HepG2 (cell line): ENCODE data around the gene GNA15. TPM values are rescaled to one million over a fixed set of nuclear protein-coding genes. Genes with fewer than 3 reads are reported as not detected.

ENCODE experiments used
- ATAC-seq: fragments of 200-7000 bp; cut with Tn5 transposase; 3 replicates; pipeline ENCODE4 v1.9.1; 2020; ENCODE audit warnings: mild to moderate bottlenecking, moderate library complexity
- BruUV-seq: library from RNA; stranded (reverse); fragments of 400-500 nt; replicated peaks from 2 replicates; lab custom pipeline; 2021; lab: Mats Ljungman, UMichigan
- CTCF ChIA-PET: fragments of 300-600 bp; formaldehyde crosslinking; extraction: SDS; loops from one replicate; lab custom pipeline; 2021; ENCODE audit warnings: low total read pairs, inconsistent platforms, low intra/inter-chr PET ratio; lab: Yijun Ruan, JAX
- POLR2A ChIA-PET: fragments of 350-600 bp; sonication (Branson Sonifier 250); formaldehyde crosslinking; loops from one replicate; lab custom pipeline; 2020; ENCODE audit warnings: antibody characterized with exemption, inconsistent platforms; lab: Yijun Ruan, JAX
- DNase-seq: peaks from one replicate; pipeline ENCODE4 v3.0.0-alpha.2; 2015; ENCODE audit warnings: low spot score
- FAIRE-seq: peaks from 3 replicates; lab custom pipeline; 2011; peaks lifted over from hg19 to GRCh38; lab: Jason Lieb, UNC
- H2AFZ ChIP-seq: one replicate; pipeline ENCODE4 v1.6.1; 2011; ENCODE audit warnings: low read length, inconsistent platforms
- H3K27ac ChIP-seq: fragments of 300-600 bp; 3 replicates; pipeline ENCODE4 v1.8.0; 2011; ENCODE audit warnings: mixed run types, mild to moderate bottlenecking, mixed read lengths, low read length, inconsistent platforms; ENCODE audit not compliant: insufficient read depth; ENCODE audit errors: extremely low read length
- H3K27me3 ChIP-seq, 2 experiments: fragments of 200-600 bp in 1 of 2; 2 replicates in 1 of 2; 3 replicates in 1 of 2; pipeline versions ENCODE4 v1.6.0 to v1.8.0; 2011; ENCODE audit warnings: low read length in 2 of 2, mild to moderate bottlenecking in 2 of 2, moderate library complexity in 2 of 2, inconsistent platforms in 1 of 2; ENCODE audit not compliant: insufficient read depth in 2 of 2, control insufficient read depth in 1 of 2
- H3K36me3 ChIP-seq, 2 experiments: fragments of 200-600 bp in 1 of 2; replicated peaks in 1 of 2; 2 replicates in 1 of 2; 3 replicates in 1 of 2; pipeline versions ENCODE4 v1.5.1 to v1.8.0; 2011; ENCODE audit warnings: low read length in 2 of 2, inconsistent platforms in 1 of 2; ENCODE audit not compliant: insufficient read depth in 2 of 2, control insufficient read depth in 1 of 2
- H3K4me1 ChIP-seq: 2 replicates; pipeline ENCODE4 v1.5.1; 2012; ENCODE audit warnings: low read length, inconsistent platforms; ENCODE audit not compliant: insufficient read depth
- H3K4me2 ChIP-seq: 2 replicates; pipeline ENCODE4 v1.6.0; 2011; ENCODE audit warnings: low read depth, low read length, inconsistent platforms
- H3K4me3 ChIP-seq, 3 experiments: fragments of 200-600 bp in 1 of 3; sonication (generic), shearing (Covaris generic) in 1 of 3; replicated peaks in 1 of 3; 2 replicates each; pipeline ENCODE4 v1.5.1; 2011 to 2016; ENCODE audit warnings: low read length in 3 of 3, inconsistent platforms in 2 of 3, low read depth in 2 of 3, mild to moderate bottlenecking in 2 of 3, control low read depth in 1 of 3, mixed read lengths in 1 of 3; ENCODE audit not compliant: insufficient read depth in 1 of 3
- H3K79me2 ChIP-seq: one replicate; pipeline ENCODE4 v1.6.1; 2011; ENCODE audit warnings: low read length, inconsistent platforms; ENCODE audit not compliant: insufficient read depth
- H3K9ac ChIP-seq: 2 replicates; pipeline ENCODE4 v1.6.0; 2011; ENCODE audit warnings: mild to moderate bottlenecking, low read depth, low read length, inconsistent platforms; ENCODE audit not compliant: insufficient read depth
- H3K9me3 ChIP-seq: 2 replicates; pipeline ENCODE4 v1.5.1; 2012; ENCODE audit warnings: mild to moderate bottlenecking, low read length
- H4K20me1 ChIP-seq: 2 replicates; pipeline ENCODE4 v1.6.0; 2011; ENCODE audit warnings: inconsistent platforms, mild to moderate bottlenecking, low read length, moderate library complexity; ENCODE audit not compliant: insufficient read depth
- ETS1 ChIP-seq: sonication (generic); formaldehyde crosslinking; IDR thresholded peaks from 2 replicates; pipeline ENCODE4 v1.4.0; 2020; ENCODE audit warnings: missing genetic modification reagents
- GLI4 ChIP-seq: sonication (generic); formaldehyde crosslinking; IDR thresholded peaks from 2 replicates; pipeline ENCODE4 v1.5.1; 2020; ENCODE audit warnings: missing genetic modification reagents, mild to moderate bottlenecking, moderate library complexity, borderline replicate concordance
- KIAA2018 ChIP-seq: sonication (generic); formaldehyde crosslinking; IDR thresholded peaks from 2 replicates; pipeline ENCODE4 v1.5.0; 2020; ENCODE audit warnings: mild to moderate bottlenecking, missing genetic modification reagents, borderline replicate concordance
- MEIS1 ChIP-seq: sonication (generic); formaldehyde crosslinking; IDR thresholded peaks from 2 replicates; pipeline ENCODE4 v1.9.0; 2021; ENCODE audit warnings: mild to moderate bottlenecking, missing genetic modification reagents, moderate library complexity, borderline replicate concordance
- SATB2 ChIP-seq: sonication (generic); formaldehyde crosslinking; IDR thresholded peaks from 2 replicates; pipeline ENCODE4 v1.5.0; 2020; ENCODE audit warnings: missing genetic modification reagents
- THAP11 ChIP-seq: IDR thresholded peaks from 2 replicates; pipeline ENCODE4 v1.6.1; 2016; ENCODE audit warnings: missing biosample characterization, missing genetic modification reagents
- ZBTB26 ChIP-seq: IDR thresholded peaks from 2 replicates; pipeline ENCODE4 v1.6.1; 2016; ENCODE audit warnings: missing compliant biosample characterization, missing genetic modification reagents, borderline replicate concordance
- ZMYM3 ChIP-seq: sonication (generic); formaldehyde crosslinking; IDR thresholded peaks from 2 replicates; pipeline ENCODE4 v1.5.1; 2020; ENCODE audit warnings: mild to moderate bottlenecking, missing genetic modification reagents
- ZNF260 ChIP-seq: sonication (generic); formaldehyde crosslinking; IDR thresholded peaks from 2 replicates; pipeline ENCODE4 v1.4.0; 2020; ENCODE audit warnings: missing genetic modification reagents, low read depth, mild to moderate bottlenecking, borderline replicate concordance
- ZNF3 ChIP-seq: IDR thresholded peaks from 2 replicates; pipeline ENCODE4 v1.7.0; 2017; ENCODE audit warnings: inconsistent platforms
- ZNF431 ChIP-seq: sonication (generic); formaldehyde crosslinking; IDR thresholded peaks from 2 replicates; pipeline ENCODE4 v1.9.0; 2022; ENCODE audit warnings: missing genetic modification reagents, low read depth, mild to moderate bottlenecking, borderline replicate concordance
- ZNF446 ChIP-seq: sonication (generic); formaldehyde crosslinking; IDR thresholded peaks from 2 replicates; pipeline ENCODE4 v1.5.0; 2020; ENCODE audit warnings: mild to moderate bottlenecking, missing genetic modification reagents
- ZNF644 ChIP-seq: IDR thresholded peaks from 2 replicates; pipeline ENCODE4 v1.6.1; 2016; ENCODE audit warnings: low read depth
- WGBS: methylation state at CpG from one replicate; pipeline ENCODE4 v1.1.6; 2017; ENCODE audit warnings: low lambda C conversion rate; 5-methylcytosine and 5-hydroxymethylcytosine counted together
- in situ Hi-C: cut with HindIII; loops from 2 replicates; pipeline ENCODE4 v1.10.0; 2017; ENCODE audit warnings: low pct_unique_long_range_greater_than_20kb; ENCODE audit not compliant: extremely low pct_ligation_motif_present
- intact Hi-C: fragments of 100-400 bp; cut with micrococcal nuclease; formaldehyde crosslinking; loops from one replicate; pipeline ENCODE4 v1.10.0; 2022; ENCODE audit not compliant: unreplicated experiment
- polyA plus RNA-seq, 8 experiments: library from polyadenylated mRNA; depleted of rRNA in 3 of 8; stranded (reverse) in 7 of 8; unstranded in 1 of 8; fragments of >200 nt; fragmentation: Illumina TruSeq in 4 of 8; extraction: Trizol in 4 of 8; gene quantifications; 2 replicates each; pipeline versions ENCODE4 v1.2.1 to v1.2.3, GENCODE V29; 2011 to 2016; ENCODE audit warnings: low read depth in 4 of 8, missing spikeins in 1 of 8, mixed read lengths in 1 of 8; ENCODE audit not compliant: insufficient read depth in 1 of 8
- total RNA-seq, 5 experiments: library from RNA; depleted of rRNA; stranded (reverse); fragments of >200 nt; fragmentation: Illumina TruSeq; extraction: Trizol; gene quantifications; 2 replicates each; pipeline ENCODE4 v1.2.3, GENCODE V29; 2016; ENCODE audit warnings: low read depth in 1 of 5

GNA15 gene
- total and polyA plus RNA-seq, 2 of the 13 experiments (the other 11 are each of a cell fraction or from before 2014, with no cell fraction given) = not detected

- H3K9me3 ChIP-seq = no peaks in the 10 kb centered on the region
- peak overlapping the region; percentile 57 for H3K4me2 ChIP-seq
- H3K4me1 ChIP-seq = peaks cover 47% of the 10 kb centered on the region
- H4K20me1 ChIP-seq = no peaks in the 10 kb centered on the region
- in situ Hi-C loops = no loop called here
- POLR2A ChIA-PET = interaction anchor here (0.7 kb wide), 1 partner anchor 12 kb away, joined by 3 read pairs; no protein-coding TSS in a partner anchor
- H3K9ac ChIP-seq = no peak overlapping the region
- ATAC-seq (peak; percentile 83), DNase-seq (peak; percentile 71), FAIRE-seq (no peak)
- BruUV-seq = no TSS peak
- no peaks in the 10 kb centered on the region for H3K36me3 ChIP-seq
- CTCF ChIA-PET = no interaction called here
- no peaks in the 10 kb centered on the region for H3K79me2 ChIP-seq
- intact Hi-C loops = no loop called here
- WGBS = 58% methylated on average over 2 of the region's 15 CpGs
- peak overlapping the region in 2 of 3 experiments; percentile 14 to 33; a peak in 2 of 6 replicates for H3K4me3 ChIP-seq
- no peak overlapping the region for H3K27ac ChIP-seq
- no peaks in the 10 kb centered on the region; a peak in 2 of 5 replicates for H3K27me3 ChIP-seq
- no peak overlapping the region for H2AFZ ChIP-seq
- no peak for TF ChIP-seq SATB2 (CRISPR knock-in tag)
- no peak for TF ChIP-seq ETS1 (CRISPR knock-in tag)
- peak; percentile 55; the same call in 1 of the 2 replicates for TF ChIP-seq ZMYM3 (CRISPR knock-in tag)
- no peak for TF ChIP-seq KIAA2018 (CRISPR knock-in tag)
- TF ChIP-seq MEIS1 (CRISPR knock-in tag) = no peak
- no peak for TF ChIP-seq ZBTB26
- no peak for TF ChIP-seq ZNF431 (CRISPR knock-in tag)
- TF ChIP-seq ZNF446 (CRISPR knock-in tag) = peak; percentile 100
- no peak for TF ChIP-seq ZNF260 (CRISPR knock-in tag)
- TF ChIP-seq ZNF3 (CRISPR knock-in tag) = peak; percentile 88
- TF ChIP-seq ZNF644 = no peak
- TF ChIP-seq THAP11 (CRISPR knock-in tag) = no peak
- TF ChIP-seq GLI4 (CRISPR knock-in tag) = no peak
These were observed 36.2 kb downstream of the GNA15 start for GRCh38 chr19:3171894-3172672.
